Pancreas (tissue), 10 donors: ENCODE data around the gene PCBP2. TPM values are rescaled to one million over a fixed set of nuclear protein-coding genes. Genes with fewer than 3 reads are reported as not detected.

Experiments
- ATAC-seq, 4 donors: fragments of 200-7000 bp; cut with Tn5 transposase; one replicate each; pipeline versions ENCODE4 v1.8.0 to v1.9.1; 2020; ENCODE audit warnings: mild to moderate bottlenecking in 4 of 4, moderate library complexity in 4 of 4
- DNase-seq, 6 donors: peaks; one replicate each; pipeline ENCODE4 v3.0.0-alpha.2; 2020
- FAIRE-seq: peaks from 2 replicates; lab custom pipeline; 2012; peaks lifted over from hg19 to GRCh38; lab: Jason Lieb, UNC
- H3K27ac ChIP-seq, 4 donors: fragments of 200-600 bp; sonication (generic); 1 replicate in 3 of 4; 2 replicates in 1 of 4; pipeline versions ENCODE4 v1.5.0 to v1.8.0; 2020
- H3K27me3 ChIP-seq, 4 donors: fragments of 200-600 bp; one replicate each; pipeline ENCODE4 v1.8.0; 2021
- H3K36me3 ChIP-seq, 3 donors: fragments of 200-600 bp; sonication (generic) in 1 of 3; one replicate each; pipeline versions ENCODE4 v1.5.0 to v1.8.0; 2020 to 2021
- H3K4me1 ChIP-seq, 3 donors: fragments of 200-600 bp; one replicate each; pipeline ENCODE4 v1.8.0; 2021
- H3K4me3 ChIP-seq, 4 donors: fragments of 200-600 bp; sonication (generic) in 2 of 4; one replicate each; pipeline versions ENCODE4 v1.5.0 to v1.8.0; 2020 to 2021
- H3K9me3 ChIP-seq, 4 donors: fragments of 200-600 bp; one replicate each; pipeline ENCODE4 v1.8.0; 2021
- WGBS, 2 donors: extraction: QIAGEN DNeasy Blood & Tissue Kit; methylation state at CpG; one replicate each; pipeline ENCODE4 v1.1.7; 2013; 5-methylcytosine and 5-hydroxymethylcytosine counted together
- intact Hi-C, 3 donors: fragments of 100-400 bp; cut with DNase I; formaldehyde crosslinking; loops; one replicate each; pipeline versions ENCODE4 v1.11.1 to v1.14.2; 2022
- polyA plus RNA-seq, 2 donors: library from polyadenylated mRNA; stranded (reverse); fragments of 200-250 nt; gene quantifications; one replicate each; pipeline ENCODE4 v1.2.3, GENCODE V29; 2013
- total RNA-seq, 6 donors: library from RNA; stranded (reverse); fragmentation: NEBNext Ultra II Directional in 4 of 6; extraction: Animal tissue kit (Norgen Biotek cat#: 25700) in 4 of 6; gene quantifications; one replicate each; pipeline versions ENCODE4 v1.2.1 to v1.2.4, GENCODE V29; 2021 to 2023
- TF ChIP-seq, protein P1 (sequence below), 4 donors: fragments of 200-600 bp; sonication (generic) in 3 of 4; IDR thresholded peaks; one replicate each; pipeline versions ENCODE4 v1.5.0 to v1.8.0; 2021; ENCODE audit warnings: antibody characterized with exemption in 4 of 4
- donor health status: healthy with polysubstance abuse.
- donor health status: DM: no; HTN: no; CAD: no; lungs with moderate emphysema.
- donor health status: DM: no; HTN: no; CAD: no.
- donor health status: control.
- donor health status: control.
- donor health status: Bipolar disorder and iron deficiency.
- donor health status: DM: yes; HTN: yes; CAD: no.
- donor health status: DM: no; HTN: no; CAD: no.
- donor health status: DM: no; HTN: no; CAD: no.
- donor health status: DM: yes; HTN: yes; CAD: no.

The PCBP2 gene
- total and polyA plus RNA-seq, 8 donors: 266 to 608 (median 467) TPM

- no peaks in the 10 kb centered on the region for H3K27me3 ChIP-seq
- FAIRE-seq (no peak), ATAC-seq (peak in 1 of 4 donors; percentile 2), DNase-seq (no peak)
- H3K4me1 ChIP-seq: no peaks in the 10 kb centered on the region
- H3K36me3 ChIP-seq: peaks cover 0 to 35% (median 20%) of the 10 kb centered on the region in 3 donors
- 93 to 95% methylated on average over 4 of the region's 4 CpGs for WGBS, 2 donors
- no peaks in the 10 kb centered on the region for H3K9me3 ChIP-seq
- H3K4me3 ChIP-seq: no peak overlapping the region
- TF ChIP-seq, protein P1, sequence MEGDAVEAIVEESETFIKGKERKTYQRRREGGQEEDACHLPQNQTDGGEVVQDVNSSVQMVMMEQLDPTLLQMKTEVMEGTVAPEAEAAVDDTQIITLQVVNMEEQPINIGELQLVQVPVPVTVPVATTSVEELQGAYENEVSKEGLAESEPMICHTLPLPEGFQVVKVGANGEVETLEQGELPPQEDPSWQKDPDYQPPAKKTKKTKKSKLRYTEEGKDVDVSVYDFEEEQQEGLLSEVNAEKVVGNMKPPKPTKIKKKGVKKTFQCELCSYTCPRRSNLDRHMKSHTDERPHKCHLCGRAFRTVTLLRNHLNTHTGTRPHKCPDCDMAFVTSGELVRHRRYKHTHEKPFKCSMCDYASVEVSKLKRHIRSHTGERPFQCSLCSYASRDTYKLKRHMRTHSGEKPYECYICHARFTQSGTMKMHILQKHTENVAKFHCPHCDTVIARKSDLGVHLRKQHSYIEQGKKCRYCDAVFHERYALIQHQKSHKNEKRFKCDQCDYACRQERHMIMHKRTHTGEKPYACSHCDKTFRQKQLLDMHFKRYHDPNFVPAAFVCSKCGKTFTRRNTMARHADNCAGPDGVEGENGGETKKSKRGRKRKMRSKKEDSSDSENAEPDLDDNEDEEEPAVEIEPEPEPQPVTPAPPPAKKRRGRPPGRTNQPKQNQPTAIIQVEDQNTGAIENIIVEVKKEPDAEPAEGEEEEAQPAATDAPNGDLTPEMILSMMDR (IDR thresholded peaks at IDR 0.05): no peak
- intact Hi-C loops: no loop called here
- H3K27ac ChIP-seq: no peak overlapping the region
Measured at GRCh38 chr12:53483979-53484377, 32.1 kb downstream of the PCBP2 start.

- no peaks in the 10 kb centered on the region for H3K4me1 ChIP-seq
- H3K27me3 ChIP-seq: no peaks in the 10 kb centered on the region
- TF ChIP-seq, protein P1 (IDR thresholded peaks at IDR 0.05): no peak
- no peak overlapping the region for H3K27ac ChIP-seq
- FAIRE-seq (no peak), ATAC-seq (no peak), DNase-seq (no peak)
- H3K36me3 ChIP-seq: peaks cover 0 to 27% (median 17%) of the 10 kb centered on the region in 3 donors
- H3K9me3 ChIP-seq: no peaks in the 10 kb centered on the region
- H3K4me3 ChIP-seq: no peak overlapping the region
- WGBS, 2 donors: 76 to 83% methylated on average over 10 of the region's 10 CpGs
- intact Hi-C loops: no loop called here
Measured at GRCh38 chr12:53484686-53485575, 33.0 kb downstream of the PCBP2 start.

- intact Hi-C loops: no loop called here
- no peak for FAIRE-seq
- TF ChIP-seq, protein P1 (IDR thresholded peaks at IDR 0.05): no peak
- Histone ChIP-seq H3K27me3 (no peaks in the 10 kb centered on the region), H3K4me3 (no peak overlapping the region), H3K4me1 (no peaks in the 10 kb centered on the region), H3K36me3 (peaks cover 0 to 16% (median 8%) of the 10 kb centered on the region in 3 donors), H3K9me3 (no peaks in the 10 kb centered on the region), H3K27ac (no peak overlapping the region)
- 95% methylated on average over 10 of the region's 10 CpGs for WGBS, 2 donors
- no peak for DNase-seq
- no peak for ATAC-seq
Measured at GRCh38 chr12:53485955-53486735, 34.2 kb downstream of the PCBP2 start.

DNA sequence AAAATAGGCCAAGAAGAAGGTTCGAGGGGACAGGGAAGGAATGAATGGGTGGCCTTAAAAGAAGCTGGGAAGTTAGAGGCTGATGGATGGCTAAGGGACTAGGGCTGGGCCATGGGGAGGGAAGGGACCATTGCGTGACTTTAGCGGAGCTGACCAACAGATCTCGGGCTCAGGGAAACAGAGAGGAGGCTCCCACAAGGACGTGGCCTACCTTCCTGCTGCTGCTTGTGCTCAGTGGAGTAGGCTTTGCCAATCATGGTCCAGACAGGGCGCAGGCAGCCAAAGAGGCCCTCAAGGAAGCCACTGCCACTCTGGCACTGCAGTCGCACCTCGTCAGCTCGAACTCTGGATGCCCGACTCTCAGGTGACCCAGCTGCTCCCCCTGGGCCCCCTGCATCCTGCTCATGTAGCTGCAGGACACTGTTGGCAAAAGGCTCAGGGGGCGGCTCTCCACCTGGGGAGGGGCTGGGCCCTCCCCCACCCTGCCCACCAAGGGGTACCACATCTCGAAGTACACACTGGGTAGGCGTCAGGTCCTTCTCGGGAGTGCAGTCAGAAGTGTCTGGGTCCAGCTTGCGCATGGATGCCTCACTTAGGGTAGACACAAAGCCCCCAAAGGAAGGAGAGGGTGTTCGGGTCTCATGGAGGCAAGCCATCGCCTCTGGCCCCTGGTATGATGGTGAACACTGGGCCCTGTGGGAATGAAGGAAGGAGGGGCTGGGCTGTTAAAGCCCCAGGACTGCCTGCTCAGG is 35.0 kb downstream of the PCBP2 start:
- H3K27me3 ChIP-seq: no peaks in the 10 kb centered on the region
- WGBS, 2 donors: 81 to 86% methylated on average over 17 of the region's 17 CpGs
- ATAC-seq (no peak), FAIRE-seq (no peak), DNase-seq (no peak)
- H3K27ac ChIP-seq: no peak overlapping the region
- intact Hi-C loops: no loop called here
- no peaks in the 10 kb centered on the region for H3K9me3 ChIP-seq
- H3K4me3 ChIP-seq: no peak overlapping the region
- no peaks in the 10 kb centered on the region for H3K4me1 ChIP-seq
- TF ChIP-seq, protein P1 (IDR thresholded peaks at IDR 0.05): no peak
- peaks cover 0 to 12% (median under 1%) of the 10 kb centered on the region in 3 donors for H3K36me3 ChIP-seq
